Measurements from ENCODE around the gene NXPE2.

NXPE2 gene

DNA sequence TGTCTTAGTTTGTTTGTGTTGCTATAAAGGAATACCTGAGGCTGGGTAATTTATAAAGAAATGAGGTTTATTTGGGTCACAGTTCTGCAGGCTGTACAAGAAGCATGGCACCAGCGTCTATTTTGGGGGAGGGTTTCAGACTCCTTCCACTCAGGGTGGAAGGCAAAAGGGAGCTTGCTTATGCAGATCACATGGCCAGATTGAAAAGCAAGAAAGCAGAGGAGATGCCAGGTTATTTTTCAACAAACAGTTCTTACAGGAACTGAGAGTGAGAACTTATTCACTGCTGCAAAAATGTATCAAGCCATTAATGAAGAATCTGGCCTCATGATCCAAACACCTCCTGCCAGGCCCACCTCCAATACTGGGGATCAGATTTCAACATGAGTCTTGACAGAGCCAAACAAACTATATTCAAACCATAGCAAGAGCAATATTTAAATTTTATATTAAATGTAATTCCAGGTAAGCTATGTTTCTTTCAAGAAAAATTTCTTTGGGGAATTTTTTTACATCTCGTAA lies 66.9 kb downstream of the NXPE2 start:
- TF ChIP-seq, protein P1, sequence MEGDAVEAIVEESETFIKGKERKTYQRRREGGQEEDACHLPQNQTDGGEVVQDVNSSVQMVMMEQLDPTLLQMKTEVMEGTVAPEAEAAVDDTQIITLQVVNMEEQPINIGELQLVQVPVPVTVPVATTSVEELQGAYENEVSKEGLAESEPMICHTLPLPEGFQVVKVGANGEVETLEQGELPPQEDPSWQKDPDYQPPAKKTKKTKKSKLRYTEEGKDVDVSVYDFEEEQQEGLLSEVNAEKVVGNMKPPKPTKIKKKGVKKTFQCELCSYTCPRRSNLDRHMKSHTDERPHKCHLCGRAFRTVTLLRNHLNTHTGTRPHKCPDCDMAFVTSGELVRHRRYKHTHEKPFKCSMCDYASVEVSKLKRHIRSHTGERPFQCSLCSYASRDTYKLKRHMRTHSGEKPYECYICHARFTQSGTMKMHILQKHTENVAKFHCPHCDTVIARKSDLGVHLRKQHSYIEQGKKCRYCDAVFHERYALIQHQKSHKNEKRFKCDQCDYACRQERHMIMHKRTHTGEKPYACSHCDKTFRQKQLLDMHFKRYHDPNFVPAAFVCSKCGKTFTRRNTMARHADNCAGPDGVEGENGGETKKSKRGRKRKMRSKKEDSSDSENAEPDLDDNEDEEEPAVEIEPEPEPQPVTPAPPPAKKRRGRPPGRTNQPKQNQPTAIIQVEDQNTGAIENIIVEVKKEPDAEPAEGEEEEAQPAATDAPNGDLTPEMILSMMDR (IDR thresholded peaks at IDR 0.05; ENCODE audit: borderline replicate concordance, insufficient read depth, low read depth, low read length) = no peak
- H3K4me3 ChIP-seq (ENCODE audit: low read depth, low read length) = no peak overlapping the region

DNA sequence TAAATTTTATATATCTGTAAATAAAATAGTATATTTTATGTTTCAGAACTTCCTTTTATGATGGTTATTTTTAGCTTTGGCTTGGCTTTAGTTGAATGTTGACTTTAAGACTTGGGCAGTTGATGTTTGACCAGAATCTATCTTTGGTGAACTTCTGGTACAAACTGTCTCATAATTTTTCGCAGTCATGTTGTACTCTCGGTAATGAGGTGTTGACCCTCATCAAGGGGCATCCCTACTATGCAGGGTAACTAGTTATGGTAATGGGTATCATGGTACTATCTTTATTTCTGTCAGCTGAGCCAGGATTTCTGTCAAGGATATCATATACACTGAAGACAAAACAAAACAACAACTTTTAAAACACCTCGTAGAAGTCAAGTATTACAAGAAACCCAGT lies 67.7 kb downstream of the NXPE2 start:
- no peak overlapping the region for H3K4me3 ChIP-seq (ENCODE audit: low read depth, low read length)
- TF ChIP-seq, protein P1 (IDR thresholded peaks at IDR 0.05; ENCODE audit: borderline replicate concordance, insufficient read depth, low read depth, low read length) = no peak
